Calu3 (cell line): ENCODE data around the gene PKP1. TPM values are rescaled to one million over a fixed set of nuclear protein-coding genes. Genes with fewer than 3 reads are reported as not detected.
A peak's percentile ranks its signal among the peaks of the same experiment; 100 is the strongest.

ENCODE experiments used
- BruUV-seq: library from RNA; stranded (reverse); fragments of 400-500 nt; replicated peaks from 2 replicates; lab custom pipeline; 2021; lab: Mats Ljungman, UMichigan
- CTCF ChIA-PET: fragments of 300-600 bp; sonication (Branson Sonifier 250); formaldehyde crosslinking; loops from one replicate; lab custom pipeline; 2022; ENCODE audit warnings: antibody characterized with exemption; lab: Charles Lee
- DNase-seq: peaks from one replicate; pipeline ENCODE4 v3.0.0; 2022
- H3K27ac Mint-ChIP-seq: one replicate; pipeline ENCODE4 v1.8.0; 2022; ENCODE audit warnings: mixed read lengths; ENCODE audit not compliant: unreplicated experiment
- H3K27me3 Mint-ChIP-seq: one replicate; pipeline ENCODE4 v1.8.0; 2022; ENCODE audit warnings: mixed read lengths; ENCODE audit not compliant: unreplicated experiment
- H3K36me3 Mint-ChIP-seq: one replicate; pipeline ENCODE4 v1.8.0; 2022; ENCODE audit warnings: mild to moderate bottlenecking, moderate library complexity, mixed read lengths; ENCODE audit not compliant: insufficient read depth, unreplicated experiment
- H3K4me1 Mint-ChIP-seq: one replicate; pipeline ENCODE4 v1.8.0; 2022; ENCODE audit warnings: mild to moderate bottlenecking, low read depth, mixed read lengths; ENCODE audit not compliant: unreplicated experiment
- H3K4me3 Mint-ChIP-seq: one replicate; pipeline ENCODE4 v1.8.0; 2022; ENCODE audit warnings: mild to moderate bottlenecking, low read depth, moderate library complexity, mixed read lengths; ENCODE audit not compliant: unreplicated experiment
- H3K9me3 Mint-ChIP-seq: one replicate; pipeline ENCODE4 v1.8.0; 2022; ENCODE audit warnings: low read depth, mixed read lengths; ENCODE audit not compliant: unreplicated experiment
- intact Hi-C: fragments of 100-400 bp; cut with micrococcal nuclease; formaldehyde crosslinking; loops from one replicate; pipeline ENCODE4 v1.10.0; 2022; ENCODE audit not compliant: unreplicated experiment
- total RNA-seq: library from RNA; stranded (reverse); gene quantifications from 2 replicates; pipeline ENCODE4 v1.2.3, GENCODE V29; 2022
- TF ChIP-seq, protein P1 (sequence below): fragments of 200-600 bp; IDR thresholded peaks from one replicate; pipeline ENCODE4 v1.8.0; 2022; ENCODE audit warnings: antibody characterized with exemption; ENCODE audit not compliant: unreplicated experiment

The PKP1 gene
- total RNA-seq, 1 experiment from 2014 or later: 0.09 TPM

DNA sequence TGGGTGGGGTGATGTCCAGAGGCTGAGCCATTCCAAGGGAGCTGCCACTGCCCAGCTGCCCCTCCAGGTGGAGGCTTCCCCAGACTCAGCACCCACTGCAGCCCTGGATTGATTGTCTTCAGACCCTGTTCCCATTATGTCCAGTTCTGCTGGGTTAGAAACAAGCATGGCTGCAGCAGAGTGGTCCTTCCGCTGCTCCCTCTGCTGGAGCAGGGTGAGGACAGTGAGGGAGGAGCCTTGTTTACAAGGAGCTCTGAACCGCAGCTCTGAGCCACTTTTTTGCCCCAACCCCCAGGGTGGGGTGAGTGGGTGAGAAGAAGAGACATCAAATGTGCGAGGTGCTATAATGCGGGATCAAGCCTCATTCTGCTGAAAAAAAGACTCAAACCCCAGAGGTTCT is 91.9 kb downstream of the PKP1 start:
- Mint-ChIP-seq H3K36me3 (peaks cover 18% of the 10 kb centered on the region), H3K4me1 (no peaks in the 10 kb centered on the region), H3K27me3 (peaks cover 94% of the 10 kb centered on the region), H3K9me3 (no peaks in the 10 kb centered on the region), H3K4me3 (no peak overlapping the region), H3K27ac (no peak overlapping the region)
- TF ChIP-seq, protein P1, sequence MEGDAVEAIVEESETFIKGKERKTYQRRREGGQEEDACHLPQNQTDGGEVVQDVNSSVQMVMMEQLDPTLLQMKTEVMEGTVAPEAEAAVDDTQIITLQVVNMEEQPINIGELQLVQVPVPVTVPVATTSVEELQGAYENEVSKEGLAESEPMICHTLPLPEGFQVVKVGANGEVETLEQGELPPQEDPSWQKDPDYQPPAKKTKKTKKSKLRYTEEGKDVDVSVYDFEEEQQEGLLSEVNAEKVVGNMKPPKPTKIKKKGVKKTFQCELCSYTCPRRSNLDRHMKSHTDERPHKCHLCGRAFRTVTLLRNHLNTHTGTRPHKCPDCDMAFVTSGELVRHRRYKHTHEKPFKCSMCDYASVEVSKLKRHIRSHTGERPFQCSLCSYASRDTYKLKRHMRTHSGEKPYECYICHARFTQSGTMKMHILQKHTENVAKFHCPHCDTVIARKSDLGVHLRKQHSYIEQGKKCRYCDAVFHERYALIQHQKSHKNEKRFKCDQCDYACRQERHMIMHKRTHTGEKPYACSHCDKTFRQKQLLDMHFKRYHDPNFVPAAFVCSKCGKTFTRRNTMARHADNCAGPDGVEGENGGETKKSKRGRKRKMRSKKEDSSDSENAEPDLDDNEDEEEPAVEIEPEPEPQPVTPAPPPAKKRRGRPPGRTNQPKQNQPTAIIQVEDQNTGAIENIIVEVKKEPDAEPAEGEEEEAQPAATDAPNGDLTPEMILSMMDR: peak; percentile 15
- CTCF ChIA-PET: interaction anchor here (0.5 to 1.3 kb wide), 4 partner anchors 9 to 809 kb away, joined by 3 to 4 read pairs (median 4); no protein-coding TSS in a partner anchor
- intact Hi-C loops: no loop called here
- no TSS peak for BruUV-seq
- no peak for DNase-seq

DNA sequence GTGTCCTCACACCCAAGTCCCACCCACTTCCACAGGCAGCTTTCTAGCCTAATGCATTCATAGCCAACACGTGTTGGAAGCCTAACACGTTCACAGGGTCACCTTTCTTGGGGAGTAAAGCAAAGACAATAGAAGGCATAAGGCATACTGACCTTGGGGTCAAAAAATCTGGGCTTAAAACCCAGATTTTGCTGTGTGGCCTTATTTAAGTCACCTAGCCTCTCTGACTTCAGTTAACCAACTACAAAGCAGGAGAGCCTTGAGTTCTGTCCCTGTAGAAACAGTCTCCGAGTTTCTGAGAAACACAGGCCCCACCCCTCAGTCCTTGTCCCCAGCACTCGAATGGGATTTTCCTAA is 92.8 kb downstream of the PKP1 start:
- Mint-ChIP-seq H3K9me3 (no peaks in the 10 kb centered on the region), H3K27ac (no peak overlapping the region), H3K4me3 (no peak overlapping the region), H3K27me3 (peaks cover 85% of the 10 kb centered on the region), H3K36me3 (peaks cover 27% of the 10 kb centered on the region), H3K4me1 (peaks cover 4% of the 10 kb centered on the region)
- CTCF ChIA-PET: interaction anchor here (0.9 to 1.3 kb wide), 3 partner anchors 8 to 122 kb away, joined by 3 to 4 read pairs (median 4); no protein-coding TSS in a partner anchor
- no TSS peak for BruUV-seq
- TF ChIP-seq, protein P1: no peak
- no peak for DNase-seq
- intact Hi-C loops: no loop called here

DNA sequence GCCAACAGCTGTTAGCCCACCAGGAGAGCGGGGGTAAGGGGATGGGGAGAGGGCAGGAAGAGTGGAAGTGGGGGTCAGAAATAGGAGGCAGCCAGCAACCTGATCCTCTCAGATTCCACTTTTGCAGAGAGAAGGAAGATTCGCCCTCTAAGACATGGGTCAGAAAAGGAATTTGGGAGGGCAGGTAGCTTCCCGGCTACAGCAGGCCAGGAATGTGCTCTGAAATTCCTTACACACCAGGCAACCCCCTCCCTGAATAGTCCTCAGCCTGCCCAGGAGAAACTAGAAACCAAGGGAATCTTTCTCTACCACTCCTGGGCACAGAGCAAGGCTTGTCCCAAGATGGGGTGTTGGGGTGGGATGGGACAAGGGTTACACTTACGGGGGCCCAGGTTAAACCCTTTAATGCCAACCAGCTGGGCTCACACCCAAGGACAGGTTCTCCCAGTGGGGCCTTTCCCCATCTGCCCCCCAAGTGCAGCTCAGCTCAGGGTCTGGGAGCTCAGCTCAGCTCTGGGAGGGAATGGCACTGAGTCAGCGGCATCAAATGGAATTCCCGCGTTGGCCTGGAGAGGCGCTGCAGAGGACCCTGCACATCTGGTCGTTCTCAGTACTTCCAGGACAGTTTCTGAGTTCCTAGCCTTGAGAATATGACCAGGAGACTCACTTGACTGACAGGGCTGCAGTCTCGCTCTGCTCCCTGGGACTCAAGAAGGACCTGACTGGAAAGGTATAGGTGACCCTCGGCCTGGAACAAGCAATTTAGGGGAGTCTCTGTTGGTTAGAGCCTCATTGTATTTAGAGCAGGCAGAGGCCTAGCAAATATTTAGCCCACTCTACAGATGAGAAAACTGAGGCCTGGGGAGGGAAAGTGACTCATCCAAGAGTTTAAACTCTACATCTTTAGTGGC is 93.4 kb downstream of the PKP1 start:
- H3K4me1 Mint-ChIP-seq: peaks cover 9% of the 10 kb centered on the region
- no peak overlapping the region for H3K27ac Mint-ChIP-seq
- no peaks in the 10 kb centered on the region for H3K9me3 Mint-ChIP-seq
- DNase-seq: peak; percentile 64
- H3K4me3 Mint-ChIP-seq: no peak overlapping the region
- peaks cover 78% of the 10 kb centered on the region for H3K27me3 Mint-ChIP-seq
- CTCF ChIA-PET: interaction anchor here (1.2 to 2.1 kb wide), 2 partner anchors 9 to 29 kb away, joined by 4 to 5 read pairs; no protein-coding TSS in a partner anchor
- no TSS peak for BruUV-seq
- H3K36me3 Mint-ChIP-seq: peaks cover 33% of the 10 kb centered on the region
- TF ChIP-seq, protein P1: peak; percentile 65
- intact Hi-C loops: no loop called here

DNA sequence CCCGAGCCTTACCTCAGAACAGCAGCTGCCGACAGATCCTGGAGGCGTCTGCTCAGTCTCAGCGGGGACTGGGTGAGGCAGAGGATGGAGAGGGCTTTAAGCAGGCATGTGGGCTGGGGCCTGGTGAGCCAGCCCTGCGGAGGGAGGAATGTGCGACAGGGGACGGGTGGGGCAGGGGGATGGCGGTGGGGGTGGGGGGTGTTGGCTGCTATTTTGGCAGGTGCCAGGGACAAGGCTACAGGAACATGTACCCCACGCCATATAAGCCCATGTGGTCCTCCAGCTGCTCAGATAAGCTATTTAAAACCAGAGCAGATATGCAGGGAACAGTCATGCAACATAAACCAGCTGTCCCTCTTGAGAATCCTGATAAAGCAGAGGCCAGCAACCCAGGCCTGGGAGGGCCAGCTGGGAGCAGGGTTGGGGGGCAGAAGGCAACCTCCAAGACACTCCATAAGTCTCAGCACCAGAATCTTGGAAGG is 94.3 kb downstream of the PKP1 start, which contains the start of gene TNNT2:
TSS of gene TNNT2 (minus strand) at position 70 of the 482 bp plus-strand sequence. CDS start 4,426 bp downstream, outside the sequence.
- Mint-ChIP-seq H3K27me3 (peaks cover 69% of the 10 kb centered on the region), H3K4me3 (no peak within 1 kb of the TSS), H3K4me1 (peaks cover 9% of the 10 kb centered on the region), H3K9me3 (no peaks in the 10 kb centered on the region), H3K36me3 (peaks cover 42% of the 10 kb centered on the region), H3K27ac (peak within 1 kb of the TSS; percentile 28)
- no TSS peak for BruUV-seq
- DNase-seq: no peak
- TF ChIP-seq, protein P1: no peak
- intact Hi-C loops: no loop called here
- CTCF ChIA-PET: interaction anchor here (2.1 kb wide), 1 partner anchor 30 kb away, joined by 5 read pairs; no protein-coding TSS in a partner anchor
